SK-N-SH (cell line): ENCODE results near the gene ATP11B.

Experiments used
- CTCF ChIP-seq: fragments of 200-600 bp; sonication (generic); IDR thresholded peaks from 2 replicates; pipeline ENCODE4 v1.6.1; 2017; ENCODE audit warnings: antibody characterized with exemption, mild to moderate bottlenecking, moderate library complexity
- EP300 ChIP-seq, 2 experiments: IDR thresholded peaks; 2 replicates each; pipeline versions ENCODE4 v1.4.0 to v1.6.1; 2012; ENCODE audit warnings: borderline replicate concordance in 1 of 2, low read depth in 1 of 2, low read length in 1 of 2
- EZH2phosphoT487 ChIP-seq: fragments of 200-600 bp; sonication (generic); IDR thresholded peaks from 2 replicates; pipeline ENCODE4 v1.6.1; 2017; ENCODE audit warnings: low read depth, mixed run types, mild to moderate bottlenecking, antibody characterized with exemption, moderate library complexity, borderline replicate concordance
- GABPA ChIP-seq: IDR thresholded peaks from 2 replicates; pipeline ENCODE4 v1.4.0; 2012; ENCODE audit warnings: low read depth, mild to moderate bottlenecking
- MAX ChIP-seq: IDR thresholded peaks from 2 replicates; pipeline ENCODE4 v1.4.0; 2012; ENCODE audit warnings: low read depth
- PBX3 ChIP-seq: IDR thresholded peaks from 2 replicates; pipeline ENCODE4; 2012
- POLR2AphosphoS5 ChIP-seq: IDR thresholded peaks from 2 replicates; pipeline ENCODE4 v1.6.1; 2012; ENCODE audit warnings: low read depth, low read length
- RAD21 ChIP-seq: IDR thresholded peaks from 2 replicates; pipeline ENCODE4 v1.6.1; 2012; ENCODE audit warnings: mild to moderate bottlenecking, low read length
- RFX5 ChIP-seq: IDR thresholded peaks from 2 replicates; pipeline ENCODE4 v1.6.1; 2012; ENCODE audit warnings: mild to moderate bottlenecking, improper control_type of control experiment, low read length
- SIN3A ChIP-seq: IDR thresholded peaks from 2 replicates; pipeline ENCODE4 v1.6.1; 2012; ENCODE audit warnings: low read depth, mild to moderate bottlenecking, low read length, moderate library complexity, borderline replicate concordance
- TAF1 ChIP-seq: IDR thresholded peaks from 2 replicates; pipeline ENCODE4 v1.6.1; 2012; ENCODE audit warnings: low read depth, mild to moderate bottlenecking, low read length, moderate library complexity, borderline replicate concordance

GRCh38 chr3:182816181-182816580 lies 22.9 kb downstream of the ATP11B start:
- no peak for TF ChIP-seq EP300 (IDR thresholded peaks at IDR 0.05; ENCODE audit: borderline replicate concordance in 1 of 2, low read depth in 1 of 2, low read length in 1 of 2)
- TF ChIP-seq RAD21: no peak
- no peak for TF ChIP-seq PBX3
- TF ChIP-seq RFX5: no peak
- TF ChIP-seq EZH2phosphoT487: no peak
- no peak for TF ChIP-seq MAX
- TF ChIP-seq GABPA: no peak
- TF ChIP-seq TAF1: no peak
- TF ChIP-seq CTCF: no peak
- no peak for TF ChIP-seq POLR2AphosphoS5
- TF ChIP-seq SIN3A: no peak
